GM19328 (cell line): ENCODE measurements around the gene CELF2.
"Not testable (repeated sequence)": the region's sequence is repeated elsewhere in the genome, so short reads cannot be mapped to it uniquely, and the experiment has no call there.

Experiments
- ATAC-seq: cut with Tn5 transposase; IDR thresholded peaks from one replicate; pipeline ENCODE4 v1.9.1; 2021; ENCODE audit warnings: mild to moderate bottlenecking, moderate library complexity; ENCODE audit not compliant: unreplicated experiment

Gene CELF2

DNA sequence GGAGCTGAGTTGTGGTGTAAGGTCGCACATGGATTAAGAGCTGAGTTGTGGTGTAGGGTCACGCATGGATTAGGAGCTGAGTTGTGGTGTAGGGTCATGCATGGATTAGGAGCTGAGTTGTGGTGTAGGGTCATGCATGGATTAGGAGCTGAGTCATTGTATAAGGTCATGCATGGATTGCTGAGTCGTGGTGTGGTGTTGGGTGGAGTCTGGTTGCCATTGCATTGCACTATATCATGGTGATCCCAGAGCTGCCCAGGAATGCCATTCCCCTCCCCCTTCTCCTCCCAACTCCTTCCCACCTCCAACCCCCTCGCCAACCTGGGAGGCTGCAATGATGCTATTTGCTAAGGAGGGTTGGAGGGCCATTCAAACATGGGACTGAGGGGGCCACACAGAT is 349.2 kb downstream of the CELF2 start:
- not testable (repeated sequence) for ATAC-seq

DNA sequence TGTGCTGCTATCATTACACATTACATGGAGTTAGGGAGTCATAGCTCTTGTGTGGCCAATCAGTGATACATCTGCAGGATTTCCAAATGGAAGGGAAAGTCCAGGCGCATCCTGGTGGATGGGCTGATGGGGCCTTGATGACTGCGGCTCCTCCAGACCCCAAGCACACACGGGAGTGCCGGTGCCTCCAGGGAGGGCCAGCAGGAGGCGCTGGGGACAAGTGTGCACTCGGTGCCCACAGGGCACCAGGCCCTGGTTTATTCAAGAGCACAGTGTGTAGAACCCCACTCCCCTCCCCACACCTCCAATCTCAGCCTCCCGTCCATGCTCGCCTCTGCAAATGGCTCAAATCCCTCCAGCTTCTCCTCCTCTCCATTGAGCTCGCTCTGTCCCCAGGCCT is 349.8 kb downstream of the CELF2 start:
- ATAC-seq, result no peak

DNA sequence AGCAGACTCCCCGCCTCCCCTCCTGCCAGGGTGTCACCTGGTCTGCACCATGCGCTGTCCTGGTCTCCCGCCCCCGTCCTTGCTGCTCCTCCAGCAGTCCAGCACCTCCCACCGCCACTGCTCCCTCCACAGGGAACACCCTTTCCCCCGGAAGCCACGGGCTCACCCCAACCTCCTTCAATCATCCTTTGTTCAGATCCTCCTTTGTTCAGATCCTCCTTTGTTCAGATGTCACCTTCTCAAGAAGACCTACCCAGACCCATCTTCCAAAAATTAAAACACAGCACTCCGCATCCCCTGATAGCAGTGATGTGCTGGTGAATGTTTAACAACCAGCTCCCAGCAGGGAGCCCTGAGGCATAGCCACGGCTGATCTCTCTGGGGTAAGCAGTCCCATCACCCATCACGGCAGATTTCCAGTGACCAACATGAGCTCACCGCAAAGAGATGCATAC is 356.1 kb downstream of the CELF2 start:
- no peak for ATAC-seq

DNA sequence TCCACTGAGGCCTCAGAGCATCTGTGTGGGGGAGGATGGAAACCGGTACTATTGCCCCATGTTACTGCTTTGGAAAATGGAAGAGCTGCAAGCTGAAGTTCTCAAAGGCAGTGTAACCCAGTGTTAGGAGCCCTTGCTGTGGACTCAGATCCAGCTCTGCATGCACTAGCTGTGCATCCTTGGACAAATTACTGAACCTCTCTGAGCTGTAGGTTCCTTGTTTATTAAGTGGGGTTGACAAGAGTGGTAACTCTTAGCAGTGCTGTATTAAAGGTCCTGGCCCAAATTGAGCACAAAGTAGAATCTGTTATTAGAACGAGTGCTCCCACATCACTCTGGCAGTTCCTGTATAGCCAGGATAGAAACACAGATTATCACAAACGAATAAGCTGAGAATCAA is 359.6 kb downstream of the CELF2 start:
- no peak for ATAC-seq

DNA sequence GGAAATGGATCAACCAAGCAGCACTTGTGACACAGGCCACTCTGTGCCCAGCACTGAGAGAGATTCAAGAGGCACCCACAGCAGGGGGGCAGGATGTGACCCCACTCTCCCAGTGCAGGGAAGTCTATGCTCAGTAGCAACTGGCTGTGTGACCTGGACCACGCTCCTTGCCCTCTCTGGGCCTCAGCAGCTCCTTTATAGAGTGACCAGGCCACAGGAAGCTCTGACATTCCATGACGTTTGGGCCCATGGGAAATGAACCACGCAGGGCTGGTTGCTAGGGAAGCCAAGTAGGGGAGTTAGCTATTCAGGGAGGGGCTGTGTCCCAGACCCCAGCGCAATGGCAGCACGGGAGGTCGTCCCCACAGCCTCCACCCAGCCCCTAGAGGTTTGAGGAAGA is 361.2 kb downstream of the CELF2 start:
- no peak for ATAC-seq

DNA sequence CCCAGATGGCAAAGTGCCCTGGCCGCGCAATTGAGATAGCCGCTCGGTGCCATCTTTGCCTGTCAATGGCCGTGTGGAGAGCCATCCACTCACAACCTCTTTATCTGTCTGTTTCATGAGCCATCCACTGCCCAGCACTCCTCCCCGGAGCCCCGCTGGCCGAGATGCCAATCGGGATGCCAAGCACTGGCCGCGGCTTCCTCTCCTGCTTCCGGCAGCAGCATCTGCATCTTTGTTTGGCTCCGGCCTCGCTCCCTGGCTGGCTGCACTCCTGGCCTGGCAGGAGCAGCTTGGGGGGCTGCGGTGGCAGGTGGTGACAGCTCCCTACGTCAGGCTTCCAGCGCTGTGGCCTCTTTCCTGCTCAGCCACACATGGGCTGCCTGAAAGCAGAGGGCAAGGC is 362.1 kb downstream of the CELF2 start:
- no peak for ATAC-seq

DNA sequence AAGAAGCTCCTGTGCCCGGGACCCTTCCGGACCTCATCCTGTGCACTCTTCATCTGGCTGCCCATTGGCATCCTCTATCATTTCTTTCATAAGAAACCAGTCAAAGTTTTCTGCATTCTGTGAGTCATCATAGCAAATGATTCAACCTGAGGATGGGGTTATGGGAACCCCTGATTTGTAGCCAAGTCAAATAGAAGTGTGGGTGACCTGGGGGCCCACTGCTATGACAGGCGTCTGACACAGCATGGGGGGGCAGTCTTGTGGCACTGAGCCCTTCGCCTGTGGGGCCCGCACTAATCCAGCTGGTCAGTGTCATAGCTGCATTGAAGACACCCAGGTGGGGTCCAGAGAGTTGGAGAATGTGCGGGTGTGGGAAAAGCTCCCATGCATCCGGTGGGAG is 363.4 kb downstream of the CELF2 start:
- ATAC-seq, result no peak

DNA sequence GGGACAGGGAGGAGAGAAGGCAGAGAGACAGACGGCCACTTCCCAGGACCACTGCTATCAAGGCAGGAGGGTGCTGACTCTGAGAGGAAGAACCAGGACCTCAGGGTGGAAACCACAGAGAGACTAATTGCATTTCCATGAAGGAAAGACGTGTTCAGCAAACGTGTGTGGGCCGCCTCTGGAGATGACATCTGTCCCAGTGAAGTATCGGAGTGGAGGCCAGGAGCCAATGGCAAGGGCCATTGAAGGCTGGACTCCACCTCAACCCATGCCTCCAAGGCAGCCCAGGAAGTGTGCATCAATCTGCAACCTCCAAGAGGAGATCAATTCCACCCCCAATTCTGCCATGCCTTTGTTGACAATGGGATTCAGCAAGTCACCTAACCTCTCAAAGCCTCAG is 363.8 kb downstream of the CELF2 start:
- ATAC-seq, result no peak

DNA sequence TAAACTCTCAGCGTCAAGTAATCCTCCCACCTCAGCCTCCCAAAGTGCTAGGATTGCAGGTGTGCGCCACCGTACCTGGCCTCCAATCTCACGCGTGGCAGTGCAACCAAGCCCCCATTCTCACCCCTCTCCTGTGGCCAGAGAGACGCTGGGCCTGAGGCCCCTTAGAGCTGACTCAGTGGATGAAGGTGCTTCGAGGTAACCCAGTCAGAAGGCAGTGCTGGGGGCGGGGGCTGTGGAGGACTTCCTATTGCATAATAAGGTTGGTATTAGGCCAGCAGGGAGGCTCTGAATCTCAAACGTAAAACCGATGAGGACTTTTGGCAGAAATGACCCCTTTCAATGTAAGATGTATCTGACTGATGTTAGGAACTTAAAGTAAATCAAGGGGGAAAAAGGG is 364.5 kb downstream of the CELF2 start:
- ATAC-seq, result no peak

DNA sequence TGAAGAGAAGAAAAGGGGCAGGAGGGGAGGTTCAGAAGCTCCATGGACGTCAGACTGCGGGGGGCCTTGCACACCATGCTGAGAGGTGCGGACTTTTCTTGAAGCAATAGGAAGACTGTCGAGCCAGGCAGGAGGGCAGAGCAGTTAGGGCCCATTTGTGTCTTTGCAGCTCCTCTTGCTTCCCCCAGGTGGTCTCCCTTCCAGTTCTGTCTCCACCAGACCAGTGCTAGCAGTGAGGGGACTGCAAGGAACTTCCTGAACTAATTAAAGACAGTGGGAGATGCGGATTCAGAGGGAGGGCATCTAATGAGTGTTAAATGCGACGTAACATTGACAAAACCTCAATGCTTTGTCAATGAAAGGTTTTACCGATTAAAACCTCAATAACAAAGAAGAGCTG is 368.4 kb downstream of the CELF2 start:
- no peak for ATAC-seq
